HG02642 (cell line): ENCODE results near the gene NSMF.

ENCODE experiments used
- ATAC-seq: cut with Tn5 transposase; IDR thresholded peaks from one replicate; pipeline ENCODE4 v1.9.1; 2021; ENCODE audit warnings: mild to moderate bottlenecking; ENCODE audit not compliant: unreplicated experiment, poor library complexity

The NSMF gene

DNA sequence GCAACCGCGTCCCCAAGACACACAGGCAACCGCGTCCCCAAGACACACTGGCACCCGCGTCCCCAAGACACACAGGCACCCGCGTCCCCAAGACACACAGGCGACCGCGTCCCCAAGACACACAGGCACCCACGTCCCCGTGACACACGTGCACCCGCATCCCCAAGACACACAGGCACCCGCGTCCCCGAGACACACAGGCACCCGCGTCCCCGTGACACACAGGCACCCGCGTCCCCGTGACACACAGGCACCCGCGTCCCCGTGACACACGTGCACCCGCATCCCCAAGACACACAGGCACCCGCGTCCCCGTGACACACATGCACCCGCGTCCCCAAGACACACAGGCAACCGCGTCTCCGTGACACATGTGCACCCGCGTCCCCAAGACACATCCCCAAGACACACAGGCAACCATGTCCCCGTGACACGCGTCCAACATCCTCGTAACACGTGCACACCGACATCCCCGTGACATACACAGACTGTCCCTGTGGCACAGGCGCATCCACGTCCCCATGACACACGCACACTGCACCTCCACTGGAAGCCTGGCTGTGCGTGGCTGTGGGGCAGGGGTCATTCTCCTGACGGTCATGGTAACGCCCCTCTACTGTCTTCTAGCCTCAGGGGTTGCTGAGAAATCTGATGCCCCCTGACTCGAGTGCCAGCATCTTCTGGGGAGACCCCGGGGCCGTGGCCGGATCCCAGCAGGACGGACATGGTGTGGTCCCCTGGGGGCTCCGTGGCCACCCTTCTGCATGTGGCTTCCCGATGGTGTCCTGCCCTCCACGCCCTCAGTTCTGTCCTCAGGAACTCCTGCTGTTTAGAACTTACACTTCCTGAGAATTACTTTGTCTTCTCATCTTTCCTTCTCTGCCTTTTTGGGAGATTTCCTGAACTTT lies 60.3 kb downstream of the NSMF start:
- ATAC-seq: no peak

DNA sequence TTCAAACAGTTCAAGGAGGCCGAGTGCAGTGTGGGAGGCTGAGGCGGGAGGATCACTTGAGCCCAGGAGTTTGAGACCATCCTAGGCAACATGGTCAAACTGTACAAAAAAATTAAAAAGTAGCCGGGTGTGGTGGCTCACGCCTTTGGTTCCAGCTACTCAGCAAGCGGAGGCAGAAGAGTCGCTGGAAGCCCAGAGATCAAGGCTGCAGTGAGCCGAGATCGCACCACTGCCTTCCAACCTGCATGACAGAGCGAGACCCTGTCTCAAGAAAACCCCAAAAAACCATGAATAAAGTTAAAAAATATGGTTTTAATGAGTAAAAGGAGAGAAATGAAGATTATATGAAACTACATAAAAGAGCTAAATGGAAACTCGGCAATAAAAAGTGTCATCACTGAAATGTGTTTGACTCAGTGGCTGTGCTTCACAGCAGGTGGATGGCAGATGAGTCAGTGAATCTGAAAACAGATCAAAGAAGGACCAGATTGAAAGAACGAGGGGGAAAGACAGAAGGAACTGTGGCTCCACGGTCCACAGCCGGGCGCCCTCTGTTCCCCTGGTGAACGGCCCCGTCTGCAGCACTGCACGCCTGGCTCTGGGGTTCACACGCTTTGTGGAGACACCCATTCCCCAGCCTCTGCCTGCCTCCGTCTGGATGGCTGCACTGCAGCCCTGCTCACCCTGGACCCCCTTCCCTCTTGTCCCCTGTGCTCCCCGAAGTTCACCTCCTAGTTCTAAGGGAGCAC lies 61.3 kb downstream of the NSMF start:
- no peak for ATAC-seq
